Fibroblast of skin of scalp (primary cell): Measurements from ENCODE around the gene AMMECR1L.
"Not testable (repeated sequence)": the region's sequence is repeated elsewhere in the genome, so short reads cannot be mapped to it uniquely, and the experiment has no call there.

Experiments used
- DNase-seq: peaks from one replicate; pipeline ENCODE4 v3.0.0-alpha.2; 2013

The AMMECR1L gene

GRCh38 chr2:127887082-127887775, 1.5 kb upstream of the AMMECR1L start:
- no peak for DNase-seq

- DNase-seq, result not testable (repeated sequence)
Measured at GRCh38 chr2:127886593-127886935, 808 bp upstream of the AMMECR1L start.

- peak; percentile 27 for DNase-seq
Measured at GRCh38 chr2:127884861-127885740, 655 bp downstream of the AMMECR1L start.

- peak; percentile 43 for DNase-seq
Measured at GRCh38 chr2:127884436-127884835, 1.3 kb downstream of the AMMECR1L start.

GRCh38 chr2:127879899-127880298, 5.9 kb downstream of the AMMECR1L start:
- no peak for DNase-seq

- DNase-seq, result peak; percentile 4
Measured at GRCh38 chr2:127877626-127878025, 8.1 kb downstream of the AMMECR1L start.

GRCh38 chr2:127877136-127877535, 8.6 kb downstream of the AMMECR1L start:
- DNase-seq, result no peak

- no peak for DNase-seq
Measured at GRCh38 chr2:127874378-127875269, 11.1 kb downstream of the AMMECR1L start.

GRCh38 chr2:127873707-127874303, 12.0 kb downstream of the AMMECR1L start:
- DNase-seq, result no peak

GRCh38 chr2:127872354-127872753, 13.4 kb downstream of the AMMECR1L start:
- no peak for DNase-seq

GRCh38 chr2:127865926-127866325, 19.8 kb downstream of the AMMECR1L start:
- no peak for DNase-seq

- DNase-seq, result peak; percentile 7
Measured at GRCh38 chr2:127864877-127865276, 20.9 kb downstream of the AMMECR1L start.

- no peak for DNase-seq
Measured at GRCh38 chr2:127862228-127862627, 23.5 kb downstream of the AMMECR1L start.

GRCh38 chr2:127860130-127860529, 25.6 kb downstream of the AMMECR1L start:
- no peak for DNase-seq

- no peak for DNase-seq
Measured at GRCh38 chr2:127859712-127860085, 26.1 kb downstream of the AMMECR1L start.

GRCh38 chr2:127857265-127857808, 28.4 kb downstream of the AMMECR1L start:
- DNase-seq, result peak; percentile 1

- DNase-seq, result no peak
Measured at GRCh38 chr2:127853671-127854070, 32.1 kb downstream of the AMMECR1L start.

- no peak for DNase-seq
Measured at GRCh38 chr2:127852388-127852787, 33.4 kb downstream of the AMMECR1L start.

GRCh38 chr2:127847931-127848330, 37.8 kb downstream of the AMMECR1L start:
- DNase-seq, result no peak

- no peak for DNase-seq
Measured at GRCh38 chr2:127844973-127845372, 40.8 kb downstream of the AMMECR1L start.

- DNase-seq, result no peak
Measured at GRCh38 chr2:127843677-127844076, 42.1 kb downstream of the AMMECR1L start.
